ENCODE data around the gene SGCD. TPM values are rescaled to one million over a fixed set of nuclear protein-coding genes. Genes with fewer than 3 reads are reported as not detected.

Gene SGCD
- total and polyA plus RNA-seq, 8 donors, result 0.58 to 55.8 (median 2.8) TPM

DNA sequence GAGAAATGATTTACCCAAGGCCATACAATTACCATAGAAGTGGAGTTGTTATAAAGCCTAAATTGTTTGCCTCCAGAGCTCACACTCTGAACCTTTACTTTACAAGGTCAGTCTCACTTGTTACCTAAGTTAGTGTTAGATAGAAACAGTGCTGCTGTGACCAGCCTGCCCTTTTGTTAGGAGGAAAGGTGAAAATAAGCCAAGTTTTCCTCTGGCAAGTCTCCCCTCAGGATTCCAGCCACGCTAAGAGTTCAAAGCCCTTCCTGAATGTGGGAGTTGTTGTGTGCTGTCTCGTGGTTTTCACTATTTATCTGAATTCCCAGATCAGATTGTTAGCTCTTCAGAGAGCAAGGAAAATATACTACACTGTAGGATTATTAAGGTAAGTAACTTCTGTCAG is 260.0 kb downstream of the SGCD start:
- Histone ChIP-seq H3K4me1 (peaks cover 0 to 9% (median 0%) of the 10 kb centered on the region in 4 donors), H3K27me3 (no peaks in the 10 kb centered on the region), H3K4me3 (no peak overlapping the region), H3K9me3 (no peaks in the 10 kb centered on the region), H3K27ac (no peak overlapping the region), H3K36me3 (no peaks in the 10 kb centered on the region)
- no peak for DNase-seq
- intact Hi-C loops (cut with DNase I; ENCODE audit: low total_unique reads), result no loop called here
- WGBS, 5 donors, result 11 to 30% (median 22%) methylated on average over 2 of the region's 2 CpGs
- TF ChIP-seq POLR2AphosphoS5 (IDR thresholded peaks at IDR 0.05) (no peak), POLR2A (IDR thresholded peaks at IDR 0.05) (no peak), CTCF (IDR thresholded peaks at IDR 0.05) (no peak), EP300 (IDR thresholded peaks at IDR 0.05) (no peak)

DNA sequence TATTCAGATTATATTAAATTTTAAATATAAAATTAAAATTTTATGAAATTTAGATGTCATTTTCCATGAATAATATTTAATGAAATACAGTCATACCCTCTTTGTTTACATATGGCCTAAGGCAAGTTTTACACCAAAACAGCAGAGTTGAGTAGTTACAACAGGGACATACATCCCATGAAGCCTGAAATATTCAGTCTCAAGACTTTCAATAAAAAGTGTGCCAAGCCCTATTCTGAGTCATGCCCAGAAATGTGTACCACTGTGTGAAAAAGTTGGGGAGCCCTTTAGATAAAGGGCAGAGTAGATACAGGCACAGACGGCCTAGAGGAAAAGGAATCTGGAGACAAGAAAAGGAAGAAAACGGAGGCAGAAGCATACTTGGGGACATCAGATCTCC is 261.3 kb downstream of the SGCD start:
- DNase-seq, result no peak
- no peaks in the 10 kb centered on the region for H3K27me3 ChIP-seq
- TF ChIP-seq EP300 (IDR thresholded peaks at IDR 0.05) (no peak), CTCF (IDR thresholded peaks at IDR 0.05) (no peak), POLR2AphosphoS5 (IDR thresholded peaks at IDR 0.05) (no peak), POLR2A (IDR thresholded peaks at IDR 0.05) (no peak)
- 79 to 88% (median 81%) methylated on average over 2 of the region's 2 CpGs for WGBS, 5 donors
- no peak overlapping the region for H3K4me3 ChIP-seq
- H3K4me1 ChIP-seq, result peaks cover 0 to 9% (median 0%) of the 10 kb centered on the region in 4 donors
- H3K27ac ChIP-seq, result no peak overlapping the region
- no peaks in the 10 kb centered on the region for H3K36me3 ChIP-seq
- no peaks in the 10 kb centered on the region for H3K9me3 ChIP-seq
- intact Hi-C loops (cut with DNase I; ENCODE audit: low total_unique reads), result no loop called here

DNA sequence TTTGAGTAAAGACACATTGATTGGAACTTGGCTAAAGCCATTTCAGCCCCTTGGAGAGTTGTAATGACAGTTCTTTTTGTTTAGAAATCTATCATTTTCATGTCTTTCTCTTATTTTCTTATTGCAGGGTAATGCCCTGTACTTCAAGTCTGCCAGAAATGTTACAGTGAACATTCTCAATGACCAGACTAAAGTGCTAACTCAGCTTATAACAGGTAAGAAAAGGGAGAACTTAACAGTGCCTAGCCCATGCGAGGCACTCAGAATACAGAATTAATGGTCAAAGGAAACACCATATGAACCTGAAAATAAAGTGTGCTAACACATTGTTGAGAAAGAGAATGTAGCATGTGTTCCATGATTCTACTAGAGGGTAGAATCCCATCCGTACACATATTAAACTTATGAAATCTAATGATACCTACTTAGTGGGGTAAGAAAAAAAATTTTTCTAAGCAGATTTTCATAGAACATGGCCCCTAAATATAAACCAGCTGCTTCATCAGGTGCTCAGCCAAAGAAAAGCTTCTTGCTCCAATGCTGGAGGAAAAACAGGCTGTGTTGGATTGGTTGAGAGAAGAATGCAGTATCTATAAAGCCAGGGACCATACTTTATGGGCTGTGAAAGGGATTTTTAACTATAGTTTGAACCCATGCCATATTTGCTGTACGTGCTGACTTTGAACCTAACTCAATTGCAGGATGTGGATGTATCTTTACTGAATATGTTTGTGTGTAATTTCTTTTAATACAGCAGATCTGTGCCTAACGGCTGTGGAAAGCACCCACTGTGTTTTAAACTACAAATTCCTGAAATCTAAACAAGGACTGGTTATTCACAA is 262.4 kb downstream of the SGCD start:
- no peaks in the 10 kb centered on the region for H3K27me3 ChIP-seq
- no peaks in the 10 kb centered on the region for H3K9me3 ChIP-seq
- intact Hi-C loops (cut with DNase I; ENCODE audit: low total_unique reads), result no loop called here
- no peak overlapping the region for H3K27ac ChIP-seq
- peak in 1 of 2 donors; percentile 59 for DNase-seq
- peaks cover 0 to 8% (median 0%) of the 10 kb centered on the region in 4 donors for H3K4me1 ChIP-seq
- no peaks in the 10 kb centered on the region for H3K36me3 ChIP-seq
- no peak for TF ChIP-seq EP300 (IDR thresholded peaks at IDR 0.05)
- no peak for TF ChIP-seq POLR2AphosphoS5 (IDR thresholded peaks at IDR 0.05)
- TF ChIP-seq POLR2A (IDR thresholded peaks at IDR 0.05), result no peak
- no peak for TF ChIP-seq CTCF (IDR thresholded peaks at IDR 0.05)
- H3K4me3 ChIP-seq, result no peak overlapping the region
- 67 to 79% (median 76%) methylated on average over 4 of the region's 4 CpGs for WGBS, 5 donors

- peak in 1 of 2 donors; percentile 27 for DNase-seq
- Histone ChIP-seq H3K27ac (no peak overlapping the region), H3K4me3 (no peak overlapping the region), H3K4me1 (peaks cover 0 to 2% (median 0%) of the 10 kb centered on the region in 4 donors), H3K36me3 (no peaks in the 10 kb centered on the region), H3K27me3 (no peaks in the 10 kb centered on the region), H3K9me3 (no peaks in the 10 kb centered on the region)
- 66 to 81% (median 66%) methylated on average over 4 of the region's 4 CpGs for WGBS, 5 donors
- intact Hi-C loops (cut with DNase I; ENCODE audit: low total_unique reads), result no loop called here
- TF ChIP-seq POLR2A (IDR thresholded peaks at IDR 0.05), result no peak
- TF ChIP-seq POLR2AphosphoS5 (IDR thresholded peaks at IDR 0.05), result no peak
- no peak for TF ChIP-seq EP300 (IDR thresholded peaks at IDR 0.05)
- TF ChIP-seq CTCF (IDR thresholded peaks at IDR 0.05), result no peak
Measured at GRCh38 chr5:156589946-156590216, 262.9 kb downstream of the SGCD start.

Data from stomach (tissue), 9 donors.